MG63 (cell line): ENCODE data around the gene CREB3L2. TPM values are rescaled to one million over a fixed set of nuclear protein-coding genes. Genes with fewer than 3 reads are reported as not detected.
A peak's percentile ranks its signal among the peaks of the same experiment; 100 is the strongest.
"Not testable (repeated sequence)": the region's sequence is repeated elsewhere in the genome, so short reads cannot be mapped to it uniquely, and the experiment has no call there.

Experiments
- DNase-seq: peaks from one replicate; pipeline ENCODE4 v3.0.0-alpha.2; 2020
- H3K27me3 ChIP-seq: fragments of 250-450 bp; sonication (Bioruptor Pico); 2 replicates; pipeline ENCODE4 v1.5.1; 2020; ENCODE audit warnings: mild to moderate bottlenecking, moderate library complexity
- H3K36me3 ChIP-seq: fragments of 250-450 bp; sonication (Bioruptor Pico); 2 replicates; pipeline ENCODE4 v1.5.1; 2020; ENCODE audit warnings: mild to moderate bottlenecking, moderate library complexity
- H3K4me3 ChIP-seq: fragments of 250-450 bp; sonication (Bioruptor Pico); 2 replicates; pipeline ENCODE4 v1.5.1; 2020; ENCODE audit warnings: mild to moderate bottlenecking, moderate library complexity
- H3K9me3 ChIP-seq: fragments of 250-450 bp; sonication (Bioruptor Pico); 2 replicates; pipeline ENCODE4 v1.5.1; 2020; ENCODE audit warnings: mild to moderate bottlenecking, moderate library complexity
- total RNA-seq: library from RNA; depleted of rRNA; stranded (reverse); fragments of >200 nt; shearing (Covaris generic); gene quantifications from 2 replicates; pipeline ENCODE4 v1.2.3, GENCODE V29; 2014; ENCODE audit warnings: low replicate concordance

Gene CREB3L2
- total RNA-seq, 1 experiment from 2014 or later: 6.0 TPM

DNA sequence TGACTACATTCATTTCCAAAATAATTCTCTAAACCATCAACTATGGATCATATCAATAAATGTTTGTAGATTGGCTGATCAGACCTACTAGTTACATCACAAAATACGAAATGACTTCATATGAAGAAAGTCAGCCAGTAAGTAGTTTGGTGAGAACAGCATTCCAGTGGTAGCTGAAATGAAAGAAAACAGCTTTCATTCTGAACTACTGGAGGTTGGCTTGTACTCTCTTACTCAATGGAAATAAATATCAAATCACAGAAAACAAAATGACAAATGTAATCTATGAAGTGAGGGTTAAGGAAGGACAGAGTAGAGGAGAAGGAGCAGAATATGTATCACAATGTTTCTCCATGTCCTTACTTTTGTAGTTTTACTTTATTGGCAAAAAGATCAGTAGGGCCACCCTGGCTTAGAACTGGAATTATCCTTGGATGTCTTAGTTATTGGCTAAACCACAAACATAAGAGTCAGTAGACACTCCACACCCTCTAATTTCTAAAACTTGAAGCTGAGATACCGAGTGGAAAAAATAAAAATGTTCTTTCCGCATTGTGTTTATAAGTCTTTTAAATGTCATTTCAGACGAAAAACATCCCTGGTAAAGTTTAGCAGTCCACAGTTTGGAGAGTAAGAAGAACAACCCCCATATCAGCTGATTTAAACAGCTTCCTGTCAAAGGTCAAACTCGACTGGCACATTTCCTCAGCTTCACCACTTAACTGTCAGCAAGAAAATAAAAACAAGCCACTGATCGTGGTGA lies 81.1 kb downstream of the CREB3L2 start:
- no peak overlapping the region for H3K4me3 ChIP-seq
- DNase-seq: no peak
- H3K36me3 ChIP-seq: no peaks in the 10 kb centered on the region; the same call in 1 of the 2 replicates
- H3K9me3 ChIP-seq: no peaks in the 10 kb centered on the region
- no peaks in the 10 kb centered on the region for H3K27me3 ChIP-seq

DNA sequence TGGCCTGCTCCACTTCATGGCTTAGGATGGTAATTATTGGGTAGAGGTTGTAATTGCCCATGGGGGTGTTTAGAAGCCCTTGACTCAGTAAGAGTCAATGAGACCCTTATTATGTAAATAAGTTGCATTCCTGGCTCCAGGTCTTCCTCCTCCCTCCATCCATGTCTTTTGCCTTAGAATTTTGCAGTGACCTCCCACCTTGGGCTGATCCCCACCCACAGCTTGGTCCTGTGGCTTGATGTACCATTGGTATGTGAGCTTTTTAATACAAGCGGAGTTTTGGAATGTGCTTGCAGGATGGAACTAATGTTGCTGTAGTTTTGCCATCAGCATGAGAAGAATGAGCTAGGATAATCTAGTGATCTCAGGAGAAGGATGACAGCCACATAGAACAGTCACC lies 81.9 kb downstream of the CREB3L2 start:
- Histone ChIP-seq H3K36me3 (no peaks in the 10 kb centered on the region; the same call in 1 of the 2 replicates), H3K9me3 (no peaks in the 10 kb centered on the region), H3K4me3 (no peak overlapping the region), H3K27me3 (no peaks in the 10 kb centered on the region)
- DNase-seq: no peak

GRCh38 chr7:137916980-137917645 lies 84.8 kb downstream of the CREB3L2 start:
- H3K9me3 ChIP-seq: no peaks in the 10 kb centered on the region
- no peaks in the 10 kb centered on the region for H3K27me3 ChIP-seq
- H3K4me3 ChIP-seq: no peak overlapping the region
- H3K36me3 ChIP-seq: peaks cover 7% of the 10 kb centered on the region
- no peak for DNase-seq

GRCh38 chr7:137916564-137916963 lies 85.3 kb downstream of the CREB3L2 start:
- no peaks in the 10 kb centered on the region for H3K27me3 ChIP-seq
- H3K36me3 ChIP-seq: peaks cover 7% of the 10 kb centered on the region
- no peaks in the 10 kb centered on the region for H3K9me3 ChIP-seq
- no peak for DNase-seq
- no peak overlapping the region for H3K4me3 ChIP-seq

- no peak for DNase-seq
- Histone ChIP-seq H3K4me3 (no peak overlapping the region), H3K9me3 (no peaks in the 10 kb centered on the region), H3K27me3 (no peaks in the 10 kb centered on the region), H3K36me3 (peaks cover 12% of the 10 kb centered on the region)
Measured at GRCh38 chr7:137915266-137915665, 86.6 kb downstream of the CREB3L2 start.

DNA sequence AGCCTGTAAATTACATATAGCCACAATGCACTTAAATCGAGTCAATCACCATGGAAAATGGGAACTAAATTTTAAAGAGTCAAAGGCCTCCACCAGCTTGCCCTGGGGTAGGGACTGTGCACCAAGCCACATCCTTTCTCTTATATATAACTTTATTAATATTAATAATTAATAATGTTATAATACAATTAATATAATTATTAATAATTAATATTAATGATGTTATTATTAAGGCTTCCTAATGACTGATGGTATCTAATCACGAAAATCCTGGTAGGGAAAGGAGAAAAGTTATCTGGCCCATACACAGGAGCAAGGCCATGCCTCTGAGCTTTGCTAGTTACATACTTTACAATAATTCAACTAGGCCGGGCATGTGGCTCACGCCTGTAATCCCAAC lies 87.9 kb downstream of the CREB3L2 start:
- Histone ChIP-seq H3K9me3 (no peaks in the 10 kb centered on the region), H3K27me3 (no peaks in the 10 kb centered on the region), H3K36me3 (peaks cover 12% of the 10 kb centered on the region; the same call in 1 of the 2 replicates), H3K4me3 (no peak overlapping the region)
- no peak for DNase-seq

DNA sequence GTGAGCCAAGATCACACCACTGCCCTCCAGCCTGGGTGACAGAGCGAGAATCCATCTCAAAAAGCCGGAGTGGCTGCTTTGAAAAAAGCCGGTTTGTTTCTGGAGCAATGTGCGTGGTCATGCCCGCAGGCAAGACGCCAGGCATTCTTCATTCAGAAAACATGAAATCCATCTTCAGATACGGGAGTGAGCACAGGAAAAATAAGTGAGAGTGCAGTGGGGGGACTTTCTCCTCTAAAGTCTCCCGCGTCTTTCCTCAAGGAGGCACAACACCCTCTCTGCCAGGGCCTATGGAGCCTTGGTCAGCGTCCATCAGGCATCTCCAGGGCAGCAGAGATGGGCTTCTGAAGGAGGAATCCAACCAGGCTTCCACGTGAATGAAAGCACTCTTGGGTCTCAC lies 92.8 kb downstream of the CREB3L2 start:
- DNase-seq: no peak
- no peak overlapping the region for H3K4me3 ChIP-seq
- peaks cover 23% of the 10 kb centered on the region for H3K36me3 ChIP-seq
- H3K9me3 ChIP-seq: no peaks in the 10 kb centered on the region
- H3K27me3 ChIP-seq: no peaks in the 10 kb centered on the region

- H3K4me3 ChIP-seq: no peak overlapping the region
- no peak for DNase-seq
- no peaks in the 10 kb centered on the region for H3K27me3 ChIP-seq
- H3K9me3 ChIP-seq: no peaks in the 10 kb centered on the region
- H3K36me3 ChIP-seq: peaks cover 31% of the 10 kb centered on the region
Measured at GRCh38 chr7:137908106-137908505, 93.8 kb downstream of the CREB3L2 start.

DNA sequence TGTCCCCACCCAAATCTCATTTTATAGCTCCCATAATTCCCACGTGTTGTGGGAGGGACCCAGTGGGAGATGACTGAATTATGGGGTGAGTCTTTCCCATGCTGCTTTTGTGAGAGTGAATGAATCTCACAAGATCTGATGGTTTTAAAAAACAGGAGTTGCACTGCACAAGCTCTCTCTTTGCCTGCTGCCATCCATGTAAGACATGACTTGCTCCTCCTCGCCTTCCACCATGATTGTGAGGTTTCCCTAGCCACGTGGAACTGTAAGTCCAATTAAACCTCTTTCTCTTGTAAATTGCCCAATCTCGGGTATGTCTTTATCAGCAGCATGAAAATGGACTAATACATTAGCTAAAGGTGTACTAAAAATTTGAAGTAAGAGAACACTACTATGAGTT lies 95.2 kb downstream of the CREB3L2 start:
- not testable (repeated sequence) for H3K9me3 ChIP-seq, H3K4me3 ChIP-seq, H3K27me3 ChIP-seq, DNase-seq
- peaks cover 27% of the 10 kb centered on the region for H3K36me3 ChIP-seq

GRCh38 chr7:137904833-137905232 lies 97.1 kb downstream of the CREB3L2 start:
- DNase-seq: no peak
- no peaks in the 10 kb centered on the region for H3K9me3 ChIP-seq
- no peaks in the 10 kb centered on the region for H3K27me3 ChIP-seq
- no peak overlapping the region for H3K4me3 ChIP-seq
- H3K36me3 ChIP-seq: peaks cover 22% of the 10 kb centered on the region

DNA sequence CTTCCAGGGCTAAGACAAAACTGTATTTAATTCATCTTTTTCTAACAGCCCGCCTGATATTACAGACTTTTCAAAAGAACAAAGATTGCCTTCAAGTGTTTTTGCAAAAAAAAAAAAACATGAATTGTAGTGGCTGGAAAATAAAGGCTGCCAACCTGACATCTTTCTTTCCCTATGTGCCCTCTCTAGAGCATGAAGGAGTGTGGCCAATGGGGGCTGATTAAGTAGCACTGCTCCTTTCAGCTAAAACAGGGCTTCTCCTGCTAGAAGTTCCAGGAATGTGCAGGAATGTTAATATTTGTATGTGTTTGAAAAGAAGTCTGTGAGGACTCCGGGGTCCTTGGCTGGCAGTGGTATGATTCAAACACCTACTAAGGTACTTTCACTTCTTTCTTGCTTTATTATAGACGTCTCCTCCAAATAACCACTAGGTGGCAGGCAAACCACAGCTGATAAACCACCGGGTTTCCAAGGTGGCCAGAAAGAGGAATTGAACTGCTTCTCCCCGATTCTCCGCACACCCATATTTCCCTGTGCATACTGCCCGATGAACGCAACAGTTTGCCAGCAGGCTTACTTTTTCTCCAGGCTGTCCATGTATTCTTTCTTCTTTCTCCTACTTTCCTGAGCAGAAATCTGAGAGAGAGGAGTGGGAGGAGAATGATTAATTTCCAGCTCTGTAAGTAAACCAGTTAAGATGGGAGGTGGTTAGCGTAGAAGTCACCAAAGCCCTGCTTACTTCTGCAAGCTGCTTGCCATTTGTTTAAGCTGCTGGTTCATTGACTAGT lies 98.3 kb downstream of the CREB3L2 start:
- DNase-seq: peak; percentile 18
- Histone ChIP-seq H3K4me3 (no peak overlapping the region), H3K36me3 (peaks cover 28% of the 10 kb centered on the region), H3K9me3 (no peaks in the 10 kb centered on the region), H3K27me3 (no peaks in the 10 kb centered on the region)

- H3K36me3 ChIP-seq: peaks cover 34% of the 10 kb centered on the region
- no peaks in the 10 kb centered on the region for H3K9me3 ChIP-seq
- no peak for DNase-seq
Measured at GRCh38 chr7:137900137-137900536, 101.7 kb downstream of the CREB3L2 start.

DNA sequence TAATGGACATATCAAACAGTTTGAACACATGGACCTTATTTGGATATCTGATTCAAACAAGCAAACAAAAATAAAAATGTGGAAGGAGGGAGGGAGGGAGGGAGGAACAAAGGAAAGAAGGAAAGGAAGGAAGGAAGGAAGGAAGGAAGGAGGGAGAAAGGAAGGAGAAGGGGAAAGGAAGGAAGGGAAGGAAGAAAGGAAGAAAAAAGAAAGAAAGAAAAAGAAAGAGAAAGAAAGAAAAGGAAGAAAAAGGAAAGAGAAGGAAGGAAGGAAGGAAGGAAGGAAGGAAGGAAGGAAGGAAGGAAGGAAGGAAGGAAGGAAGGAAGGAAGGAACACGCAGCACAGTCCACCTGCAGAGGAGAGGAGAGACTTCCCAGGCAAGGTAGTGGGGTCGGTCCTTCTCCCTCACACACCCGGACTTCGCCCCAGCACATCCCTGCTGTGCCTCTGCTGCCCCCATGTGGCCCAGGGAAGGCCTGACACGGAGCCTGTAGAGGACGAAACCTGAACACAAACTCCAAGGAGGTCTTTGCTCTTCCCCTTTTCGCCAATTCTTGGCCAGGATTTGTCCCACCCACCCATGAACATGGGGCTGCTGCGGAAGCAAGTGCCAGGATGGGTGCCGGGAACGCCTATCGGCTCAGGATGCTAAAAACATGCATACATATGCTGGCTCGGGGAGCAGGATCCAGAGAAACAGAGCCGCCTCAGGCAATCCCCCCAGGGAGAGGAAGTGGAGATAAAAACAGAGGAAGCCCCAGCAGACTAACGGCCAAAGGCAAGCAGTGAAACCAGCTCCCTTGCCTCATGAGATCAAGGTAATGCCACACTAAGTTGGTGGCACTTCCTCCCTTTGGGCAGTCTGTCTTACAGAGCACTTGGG lies 102.8 kb downstream of the CREB3L2 start:
- Histone ChIP-seq H3K27me3 (no peaks in the 10 kb centered on the region), H3K4me3 (no peak overlapping the region), H3K9me3 (no peaks in the 10 kb centered on the region), H3K36me3 (peaks cover 34% of the 10 kb centered on the region)
- peak; percentile 56 for DNase-seq

More at GRCh38 chr7:137900137-137900536, 101.7 kb downstream of the CREB3L2 start:
- Histone ChIP-seq H3K4me3 (no peak overlapping the region), H3K27me3 (no peaks in the 10 kb centered on the region)

GRCh38 chr7:137895301-137896221 lies 106.3 kb downstream of the CREB3L2 start:
- H3K27me3 ChIP-seq: no peaks in the 10 kb centered on the region
- H3K36me3 ChIP-seq: peaks cover 25% of the 10 kb centered on the region
- DNase-seq: no peak
- no peaks in the 10 kb centered on the region for H3K9me3 ChIP-seq
- H3K4me3 ChIP-seq: no peak overlapping the region

DNA sequence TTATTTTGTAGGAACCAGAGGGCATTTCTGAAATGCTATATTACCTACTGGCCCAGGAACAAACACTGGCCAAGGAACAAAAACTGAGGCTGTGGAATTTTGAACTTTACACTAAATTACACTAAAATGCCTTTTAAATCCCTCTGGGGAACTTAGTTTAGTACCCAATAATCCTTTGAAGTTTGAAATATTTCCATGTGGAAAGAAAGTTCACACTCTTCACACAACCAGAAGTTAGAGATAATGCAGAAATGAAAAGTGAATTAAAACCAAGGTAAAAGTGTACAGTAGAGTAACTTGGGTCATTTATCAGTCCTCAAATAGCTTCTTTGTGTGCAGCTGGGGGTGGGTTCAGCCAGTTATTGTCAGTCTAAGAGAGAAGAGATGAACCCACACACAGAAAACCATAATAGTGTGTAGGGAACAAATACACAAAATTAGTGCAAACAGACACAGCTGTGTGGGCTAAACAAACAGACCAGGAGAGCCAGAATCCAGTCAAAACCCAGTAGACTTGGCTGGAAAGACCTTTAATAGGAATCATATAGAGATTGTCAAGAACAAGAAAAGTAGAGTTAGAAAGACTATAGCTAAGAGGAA lies 108.6 kb downstream of the CREB3L2 start:
- Histone ChIP-seq H3K27me3 (no peaks in the 10 kb centered on the region), H3K9me3 (no peaks in the 10 kb centered on the region), H3K36me3 (peaks cover 16% of the 10 kb centered on the region), H3K4me3 (no peak overlapping the region)
- DNase-seq: no peak
